Panc1 (cell line): ENCODE data around the gene ARHGAP6. TPM values are rescaled to one million over a fixed set of nuclear protein-coding genes. Genes with fewer than 3 reads are reported as not detected.

Experiments
- ATAC-seq: fragments of 200-7000 bp; cut with Tn5 transposase; 2 replicates; pipeline ENCODE4 v1.9.1; 2020; ENCODE audit warnings: mild to moderate bottlenecking, moderate library complexity
- BruUV-seq: library from RNA; stranded (reverse); fragments of 400-500 nt; replicated peaks from 2 replicates; lab custom pipeline; 2021; lab: Mats Ljungman, UMichigan
- CTCF ChIA-PET: fragments of 300-600 bp; sonication (Branson Sonifier 250); formaldehyde crosslinking; loops from one replicate; lab custom pipeline; 2022; ENCODE audit warnings: antibody characterized with exemption; lab: Charles Lee
- POLR2A ChIA-PET: fragments of 300-600 bp; sonication (Branson Sonifier 250); formaldehyde crosslinking; loops from one replicate; lab custom pipeline; 2022; ENCODE audit warnings: antibody characterized with exemption; lab: Charles Lee
- DNase-seq: peaks from one replicate; pipeline ENCODE4 v3.0.0-alpha.2; 2010; ENCODE audit warnings: low read depth, low spot score
- H3K27ac ChIP-seq: 2 replicates; pipeline ENCODE4 v1.5.1; 2011; ENCODE audit warnings: mild to moderate bottlenecking, low read length, inconsistent platforms
- H3K27me3 ChIP-seq: fragments of 200-500 bp; sonication (Bioruptor generic); 2 replicates; pipeline ENCODE4 v1.6.0; 2014; ENCODE audit warnings: low read length, inconsistent platforms; ENCODE audit not compliant: control insufficient read depth, insufficient read depth
- H3K36me3 ChIP-seq: fragments of 200-500 bp; sonication (Bioruptor generic); 2 replicates; pipeline ENCODE4 v1.5.1; 2014; ENCODE audit warnings: inconsistent platforms, mild to moderate bottlenecking, low read length, moderate library complexity; ENCODE audit not compliant: control insufficient read depth, insufficient read depth
- H3K4me1 ChIP-seq: 2 replicates; pipeline ENCODE4 v1.5.1; 2011; ENCODE audit warnings: inconsistent platforms, mild to moderate bottlenecking, low read length, moderate library complexity; ENCODE audit not compliant: control insufficient read depth, insufficient read depth
- H3K4me3 ChIP-seq, 2 experiments: 2 replicates each; pipeline ENCODE4 v1.5.1; 2011 to 2012; ENCODE audit warnings: low read depth in 2 of 2, low read length in 2 of 2, mild to moderate bottlenecking in 2 of 2, inconsistent platforms in 1 of 2, moderate library complexity in 1 of 2
- H3K9me3 ChIP-seq: fragments of 200-500 bp; sonication (Bioruptor generic); 2 replicates; pipeline ENCODE4 v1.5.1; 2014; ENCODE audit warnings: low read depth, mild to moderate bottlenecking, inconsistent platforms, low read length, moderate library complexity; ENCODE audit not compliant: control insufficient read depth, insufficient read depth
- POLR2AphosphoS5 ChIP-seq: IDR thresholded peaks from 2 replicates; pipeline ENCODE4 v1.6.1; 2012; ENCODE audit warnings: mild to moderate bottlenecking, low read depth, low read length, moderate library complexity
- SIN3A ChIP-seq: IDR thresholded peaks from 2 replicates; pipeline ENCODE4 v1.6.1; 2012; ENCODE audit warnings: low read depth, mild to moderate bottlenecking, low read length, moderate library complexity, borderline replicate concordance; ENCODE audit not compliant: insufficient read depth
- TCF7L2 ChIP-seq: IDR thresholded peaks from 2 replicates; pipeline ENCODE4 v1.6.1; 2011; ENCODE audit warnings: mild to moderate bottlenecking, low read depth, low read length, inconsistent platforms
- in situ Hi-C: cut with HindIII; loops from 2 replicates; pipeline ENCODE4 v1.10.0; 2016; ENCODE audit warnings: low sequenced_read_pairs, low pct_unique_long_range_greater_than_20kb
- intact Hi-C: fragments of 100-400 bp; cut with micrococcal nuclease; formaldehyde crosslinking; loops from one replicate; pipeline ENCODE4 v1.10.0; 2022; ENCODE audit not compliant: unreplicated experiment
- total RNA-seq: library from RNA; stranded (reverse); gene quantifications from one replicate; pipeline ENCODE4 v1.2.1, GENCODE V29; 2021; ENCODE audit not compliant: unreplicated experiment
- TF ChIP-seq, protein P1 (sequence below), 2 experiments: IDR thresholded peaks; 2 replicates each; pipeline ENCODE4 v1.6.1; 2011 to 2012; ENCODE audit warnings: low read depth in 2 of 2, control low read depth in 1 of 2, low read length in 1 of 2, mild to moderate bottlenecking in 1 of 2, moderate library complexity in 1 of 2; ENCODE audit not compliant: insufficient read depth in 1 of 2
- TF ChIP-seq, protein P2 (sequence below): fragments of 450-650 bp; IDR thresholded peaks from 2 replicates; pipeline ENCODE4 v1.5.1; 2017; ENCODE audit warnings: mild to moderate bottlenecking

Gene ARHGAP6
- total RNA-seq, 1 experiment from 2014 or later = 0.13 TPM

DNA sequence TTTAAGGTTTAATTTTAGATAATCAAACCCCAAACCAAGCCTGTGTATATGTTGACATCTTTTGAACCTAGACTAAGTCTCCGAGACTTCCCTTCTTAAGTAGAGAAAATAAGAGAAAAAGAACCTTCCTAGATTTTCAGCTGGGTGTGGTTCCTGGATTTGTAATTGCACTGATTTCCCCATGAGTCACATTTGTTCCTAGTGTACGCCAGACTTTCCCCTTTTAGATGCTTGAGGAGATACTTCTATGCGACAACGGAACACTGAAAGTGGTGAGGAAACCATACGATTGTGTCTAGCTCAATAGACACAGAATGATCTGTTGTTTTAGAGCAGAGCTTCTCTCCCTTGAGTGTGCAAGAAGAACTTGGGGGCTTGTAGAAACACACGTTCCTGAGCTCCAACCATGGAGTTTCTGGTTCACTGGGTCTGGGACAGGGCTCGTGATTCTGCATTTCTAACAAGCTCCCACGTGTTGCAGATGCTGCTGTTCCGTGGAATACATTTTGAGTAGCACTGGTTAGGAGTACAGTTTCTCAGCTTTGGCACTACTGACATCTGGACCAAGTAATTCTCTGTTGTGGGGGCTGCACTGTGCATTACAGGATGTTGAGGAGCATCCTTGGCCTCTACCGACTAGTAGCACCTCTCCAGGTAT lies 285.4 kb downstream of the ARHGAP6 start:
- Histone ChIP-seq H3K27ac (no peak overlapping the region), H3K9me3 (no peaks in the 10 kb centered on the region), H3K36me3 (no peaks in the 10 kb centered on the region), H3K27me3 (no peaks in the 10 kb centered on the region), H3K4me1 (no peaks in the 10 kb centered on the region), H3K4me3 (no peak overlapping the region)
- DNase-seq = no peak
- no TSS peak for BruUV-seq
- ChIA-PET CTCF (no interaction called here), POLR2A (no interaction called here)
- no peak for ATAC-seq
- TF ChIP-seq SIN3A (no peak), TCF7L2 (no peak), POLR2AphosphoS5 (no peak)
- TF ChIP-seq, protein P1, sequence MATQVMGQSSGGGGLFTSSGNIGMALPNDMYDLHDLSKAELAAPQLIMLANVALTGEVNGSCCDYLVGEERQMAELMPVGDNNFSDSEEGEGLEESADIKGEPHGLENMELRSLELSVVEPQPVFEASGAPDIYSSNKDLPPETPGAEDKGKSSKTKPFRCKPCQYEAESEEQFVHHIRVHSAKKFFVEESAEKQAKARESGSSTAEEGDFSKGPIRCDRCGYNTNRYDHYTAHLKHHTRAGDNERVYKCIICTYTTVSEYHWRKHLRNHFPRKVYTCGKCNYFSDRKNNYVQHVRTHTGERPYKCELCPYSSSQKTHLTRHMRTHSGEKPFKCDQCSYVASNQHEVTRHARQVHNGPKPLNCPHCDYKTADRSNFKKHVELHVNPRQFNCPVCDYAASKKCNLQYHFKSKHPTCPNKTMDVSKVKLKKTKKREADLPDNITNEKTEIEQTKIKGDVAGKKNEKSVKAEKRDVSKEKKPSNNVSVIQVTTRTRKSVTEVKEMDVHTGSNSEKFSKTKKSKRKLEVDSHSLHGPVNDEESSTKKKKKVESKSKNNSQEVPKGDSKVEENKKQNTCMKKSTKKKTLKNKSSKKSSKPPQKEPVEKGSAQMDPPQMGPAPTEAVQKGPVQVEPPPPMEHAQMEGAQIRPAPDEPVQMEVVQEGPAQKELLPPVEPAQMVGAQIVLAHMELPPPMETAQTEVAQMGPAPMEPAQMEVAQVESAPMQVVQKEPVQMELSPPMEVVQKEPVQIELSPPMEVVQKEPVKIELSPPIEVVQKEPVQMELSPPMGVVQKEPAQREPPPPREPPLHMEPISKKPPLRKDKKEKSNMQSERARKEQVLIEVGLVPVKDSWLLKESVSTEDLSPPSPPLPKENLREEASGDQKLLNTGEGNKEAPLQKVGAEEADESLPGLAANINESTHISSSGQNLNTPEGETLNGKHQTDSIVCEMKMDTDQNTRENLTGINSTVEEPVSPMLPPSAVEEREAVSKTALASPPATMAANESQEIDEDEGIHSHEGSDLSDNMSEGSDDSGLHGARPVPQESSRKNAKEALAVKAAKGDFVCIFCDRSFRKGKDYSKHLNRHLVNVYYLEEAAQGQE (IDR thresholded peaks at IDR 0.05; ENCODE audit: insufficient read depth in 1 of 2, low read depth in 2 of 2, low read length in 1 of 2) = no peak
- TF ChIP-seq, protein P2, sequence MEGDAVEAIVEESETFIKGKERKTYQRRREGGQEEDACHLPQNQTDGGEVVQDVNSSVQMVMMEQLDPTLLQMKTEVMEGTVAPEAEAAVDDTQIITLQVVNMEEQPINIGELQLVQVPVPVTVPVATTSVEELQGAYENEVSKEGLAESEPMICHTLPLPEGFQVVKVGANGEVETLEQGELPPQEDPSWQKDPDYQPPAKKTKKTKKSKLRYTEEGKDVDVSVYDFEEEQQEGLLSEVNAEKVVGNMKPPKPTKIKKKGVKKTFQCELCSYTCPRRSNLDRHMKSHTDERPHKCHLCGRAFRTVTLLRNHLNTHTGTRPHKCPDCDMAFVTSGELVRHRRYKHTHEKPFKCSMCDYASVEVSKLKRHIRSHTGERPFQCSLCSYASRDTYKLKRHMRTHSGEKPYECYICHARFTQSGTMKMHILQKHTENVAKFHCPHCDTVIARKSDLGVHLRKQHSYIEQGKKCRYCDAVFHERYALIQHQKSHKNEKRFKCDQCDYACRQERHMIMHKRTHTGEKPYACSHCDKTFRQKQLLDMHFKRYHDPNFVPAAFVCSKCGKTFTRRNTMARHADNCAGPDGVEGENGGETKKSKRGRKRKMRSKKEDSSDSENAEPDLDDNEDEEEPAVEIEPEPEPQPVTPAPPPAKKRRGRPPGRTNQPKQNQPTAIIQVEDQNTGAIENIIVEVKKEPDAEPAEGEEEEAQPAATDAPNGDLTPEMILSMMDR = no peak
- in situ Hi-C loops (no loop called here), intact Hi-C loops (no loop called here)

DNA sequence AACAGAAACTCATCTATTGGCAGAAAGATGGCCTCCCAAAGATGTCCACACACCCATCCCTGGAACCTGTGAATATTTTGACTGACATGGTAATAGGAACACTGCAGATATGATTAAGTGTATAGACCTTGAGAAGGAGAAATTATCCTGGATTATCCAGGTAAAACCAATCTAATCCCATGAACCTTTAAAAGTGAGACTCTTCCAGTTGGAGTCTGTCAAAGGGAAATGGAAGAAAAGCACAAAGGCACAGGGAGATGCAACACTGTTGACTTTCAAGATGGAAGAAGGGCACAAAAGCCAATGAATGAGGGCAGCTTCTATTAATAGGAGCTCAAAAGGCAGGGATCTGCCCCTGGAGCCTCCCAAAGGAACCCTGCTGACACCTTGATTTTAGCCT lies 289.6 kb downstream of the ARHGAP6 start:
- intact Hi-C loops = no loop called here
- CTCF ChIA-PET = no interaction called here

More for the DNA sequence above, 289.6 kb downstream of the ARHGAP6 start:
- ATAC-seq (no peak), DNase-seq (no peak)
- Histone ChIP-seq H3K36me3 (no peaks in the 10 kb centered on the region), H3K4me3 (no peak overlapping the region), H3K9me3 (no peaks in the 10 kb centered on the region), H3K27ac (no peak overlapping the region), H3K27me3 (no peaks in the 10 kb centered on the region), H3K4me1 (no peaks in the 10 kb centered on the region)
- TF ChIP-seq SIN3A = no peak
- TF ChIP-seq POLR2AphosphoS5 = no peak
- TF ChIP-seq, protein P2 = no peak
- TF ChIP-seq, protein P1 (IDR thresholded peaks at IDR 0.05; ENCODE audit: insufficient read depth in 1 of 2, low read depth in 2 of 2, low read length in 1 of 2) = no peak
- no peak for TF ChIP-seq TCF7L2
- POLR2A ChIA-PET = no interaction called here
- no TSS peak for BruUV-seq
- in situ Hi-C loops = no loop called here
